LoVo (cell line): ENCODE data around the gene UNC79.

Source experiments
- DNase-seq: peaks from one replicate; pipeline ENCODE4 v3.0.0-alpha.2; 2016; ENCODE audit warnings: low spot score

The UNC79 gene

DNA sequence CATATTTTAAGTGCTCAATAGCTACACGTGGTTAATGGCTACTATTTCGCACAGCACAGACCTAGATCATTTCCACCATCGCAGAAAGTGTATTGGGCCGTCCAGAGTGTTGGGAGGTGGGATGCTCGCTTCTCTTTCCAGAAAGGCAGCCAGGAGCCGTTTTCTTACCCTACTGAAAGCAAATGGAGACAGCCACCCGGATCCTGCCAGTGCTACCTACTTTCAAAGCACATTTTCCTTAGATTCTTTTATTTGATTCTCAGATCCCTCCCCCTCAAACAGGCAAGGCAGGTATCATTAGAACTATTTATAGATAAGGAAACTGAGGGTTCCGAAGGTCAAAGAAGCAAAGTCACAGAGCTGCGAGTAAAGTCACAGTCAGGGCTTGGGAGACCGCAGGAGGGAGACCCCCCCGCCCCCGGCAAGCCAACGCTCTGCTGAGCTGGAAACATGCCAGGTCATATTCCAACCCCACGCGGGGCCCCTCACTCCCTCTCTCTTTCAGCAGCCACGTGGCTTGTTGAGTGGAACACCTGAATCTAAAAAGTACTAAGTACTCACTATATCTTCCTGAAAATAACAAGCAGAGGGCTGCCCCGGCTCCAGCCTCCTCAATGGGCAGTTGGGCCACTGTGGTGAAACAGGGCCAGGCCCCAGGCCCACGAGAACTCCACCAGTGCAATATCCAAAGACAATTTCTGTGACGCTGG, 321.4 kb downstream of the UNC79 start:
- DNase-seq, result no peak

DNA sequence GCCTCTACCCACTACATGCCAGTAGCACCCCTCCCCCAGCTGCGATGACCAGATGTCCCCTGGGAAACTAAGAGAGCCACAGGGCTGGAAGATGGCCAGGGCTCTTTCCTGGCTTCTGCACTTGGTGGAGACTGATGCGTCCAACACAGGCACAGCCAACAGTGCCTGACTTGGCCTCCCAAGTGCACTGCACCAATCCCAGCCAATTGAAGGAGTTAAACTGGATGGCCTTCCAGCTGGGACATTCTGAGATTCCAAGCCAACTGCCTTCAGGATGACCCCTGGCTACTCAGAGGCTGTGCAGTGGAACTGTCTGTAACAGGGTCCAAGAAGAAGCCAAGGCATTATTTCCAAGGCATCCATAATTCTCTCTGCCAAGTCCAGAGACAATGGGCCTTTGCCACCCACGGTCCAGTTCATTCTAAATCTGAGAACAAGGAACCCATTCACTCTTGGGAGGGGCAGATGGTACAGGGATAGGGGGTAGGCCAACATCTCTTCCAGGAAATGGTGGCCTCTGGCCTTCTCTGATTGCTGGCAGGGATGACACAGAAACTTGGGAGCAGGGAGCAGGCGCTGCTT, 322.3 kb downstream of the UNC79 start:
- DNase-seq, result no peak

DNA sequence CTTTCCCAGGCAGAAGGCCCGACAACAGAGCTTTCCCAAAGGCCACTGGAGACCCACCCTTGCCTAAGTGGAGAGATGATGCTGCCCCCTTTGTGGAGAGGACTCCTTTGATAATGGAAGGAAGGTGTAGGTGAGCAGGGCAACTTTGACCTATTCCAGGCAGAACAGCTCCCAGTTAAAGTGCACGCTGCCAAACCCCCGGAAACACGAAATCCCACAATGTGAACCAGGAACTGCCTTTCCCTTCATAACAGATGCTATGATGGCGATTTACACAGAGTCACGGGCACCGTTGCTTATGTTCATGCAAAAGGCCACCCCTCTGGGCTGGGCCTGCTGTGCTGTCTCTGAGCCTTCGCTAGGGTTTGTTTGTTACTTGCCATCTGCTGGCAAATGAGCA, 322.9 kb downstream of the UNC79 start:
- DNase-seq, result no peak

DNA sequence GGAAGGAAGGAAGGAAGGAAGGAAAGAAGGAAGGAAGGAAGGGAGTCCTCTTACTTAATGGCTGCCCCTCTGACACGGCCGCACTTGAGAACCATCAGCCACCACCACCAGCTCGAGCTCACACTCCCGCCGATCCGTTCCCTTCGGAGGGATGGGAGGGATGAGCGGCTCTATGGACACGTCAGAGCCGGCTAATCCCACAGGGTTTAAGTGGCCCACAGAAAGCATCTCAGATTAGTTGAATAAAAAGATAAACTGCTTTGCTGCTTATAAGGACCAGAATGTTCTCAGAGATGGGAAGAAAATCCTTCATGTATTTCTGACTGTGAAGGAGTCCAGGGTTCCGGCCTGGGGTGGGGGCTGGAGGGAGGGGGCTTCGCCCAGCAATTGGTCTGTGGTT, 326.5 kb downstream of the UNC79 start:
- DNase-seq, result no peak
